ES-I3 (cell line): Measurements from ENCODE around the gene RNF115.
"Not testable (repeated sequence)": the region's sequence is repeated elsewhere in the genome, so short reads cannot be mapped to it uniquely, and the experiment has no call there.

ENCODE experiments used
- H3K36me3 ChIP-seq: 2 replicates; pipeline ENCODE4 v1.6.1; 2013; ENCODE audit warnings: mild to moderate bottlenecking, low read length, control low read depth, moderate library complexity; ENCODE audit not compliant: insufficient read depth
- H3K4me1 ChIP-seq: 2 replicates; pipeline ENCODE4 v1.6.1; 2013; ENCODE audit warnings: mild to moderate bottlenecking, control low read depth, low read length; ENCODE audit not compliant: insufficient read depth
- H3K9ac ChIP-seq: 2 replicates; pipeline ENCODE4 v1.6.1; 2013; ENCODE audit warnings: low read depth, mild to moderate bottlenecking, low read length, moderate library complexity
- H3K9me3 ChIP-seq: 2 replicates; pipeline ENCODE4 v1.6.1; 2013; ENCODE audit warnings: mild to moderate bottlenecking, low read length, moderate library complexity; ENCODE audit not compliant: control insufficient read depth, insufficient read depth

Gene RNF115

GRCh38 chr1:145757420-145757819 is 66.5 kb downstream of the RNF115 start:
- no peak overlapping the region for H3K9ac ChIP-seq
- H3K9me3 ChIP-seq = no peaks in the 10 kb centered on the region; the same call in 1 of the 2 replicates
- no peaks in the 10 kb centered on the region; the same call in 1 of the 2 replicates for H3K36me3 ChIP-seq
- no peaks in the 10 kb centered on the region for H3K4me1 ChIP-seq

GRCh38 chr1:145751491-145752037 is 72.3 kb downstream of the RNF115 start:
- H3K9me3 ChIP-seq = no peaks in the 10 kb centered on the region
- H3K36me3 ChIP-seq = peaks cover 6% of the 10 kb centered on the region; the same call in 1 of the 2 replicates
- H3K9ac ChIP-seq = no peak overlapping the region
- H3K4me1 ChIP-seq = no peaks in the 10 kb centered on the region

DNA sequence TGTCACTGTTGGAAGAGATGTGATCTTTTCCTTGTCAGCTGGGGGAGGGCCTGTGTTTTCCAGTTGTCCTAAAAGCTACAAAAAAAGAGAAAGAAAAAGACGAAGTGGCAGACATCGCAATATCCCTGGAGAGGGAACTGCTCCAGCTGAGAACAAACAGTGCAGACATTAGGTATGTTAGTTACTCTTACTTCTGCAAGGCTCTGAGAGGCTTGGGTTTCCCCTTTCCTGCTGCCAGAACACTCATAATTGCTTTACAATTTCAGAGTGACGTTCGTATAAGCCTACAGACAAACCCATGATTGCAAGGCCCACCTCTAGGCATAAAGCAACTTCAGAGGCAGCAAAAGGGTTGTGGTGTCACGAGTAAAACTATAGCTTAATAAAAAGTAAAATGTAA is 73.5 kb downstream of the RNF115 start:
- Histone ChIP-seq H3K9ac (no peak overlapping the region), H3K4me1 (no peaks in the 10 kb centered on the region), H3K9me3 (no peaks in the 10 kb centered on the region), H3K36me3 (peaks cover 6% of the 10 kb centered on the region; the same call in 1 of the 2 replicates)

DNA sequence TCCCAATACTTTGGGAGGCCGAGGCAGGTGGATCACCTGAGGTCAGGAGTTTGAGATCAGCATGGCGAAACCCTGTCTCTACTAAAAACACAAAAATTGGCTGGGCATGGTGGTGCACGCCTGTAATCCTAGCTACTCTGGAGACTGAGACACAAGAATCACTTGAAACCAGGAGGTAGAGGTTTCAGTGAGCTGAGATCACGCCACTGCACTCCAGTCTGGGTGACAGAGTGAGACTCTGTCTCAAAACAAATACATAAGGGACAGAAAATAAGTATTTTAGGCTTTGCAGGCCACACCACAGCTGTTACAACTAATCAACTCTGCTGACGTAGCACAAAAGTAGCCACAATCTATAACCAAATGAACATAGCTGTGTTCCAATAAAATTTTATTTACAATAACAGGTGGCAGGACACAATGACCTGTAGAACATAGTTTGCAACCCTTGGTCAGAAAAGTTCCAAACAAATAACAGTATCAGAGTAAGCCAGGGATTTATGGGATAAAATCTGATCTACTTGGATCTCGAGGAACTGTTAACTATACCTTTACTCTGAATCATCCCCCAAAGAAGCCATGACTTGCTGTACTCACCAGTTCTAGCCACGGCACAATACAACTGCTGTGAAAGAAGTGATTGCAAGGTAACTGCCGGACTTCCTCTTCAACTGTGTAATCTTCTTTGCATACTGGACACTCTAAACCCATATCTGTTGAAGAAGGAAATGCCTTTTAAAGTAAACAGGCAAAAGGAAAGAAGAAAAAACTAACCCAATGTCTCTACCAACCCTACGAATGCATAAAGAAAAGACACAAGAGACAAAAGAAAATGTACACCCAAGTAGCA is 76.3 kb downstream of the RNF115 start:
- no peaks in the 10 kb centered on the region for H3K4me1 ChIP-seq
- peaks cover 10% of the 10 kb centered on the region for H3K36me3 ChIP-seq
- no peaks in the 10 kb centered on the region for H3K9me3 ChIP-seq
- H3K9ac ChIP-seq = no peak overlapping the region

- no peak overlapping the region for H3K9ac ChIP-seq
- no peaks in the 10 kb centered on the region for H3K9me3 ChIP-seq
- peaks cover 4% of the 10 kb centered on the region; the same call in 1 of the 2 replicates for H3K36me3 ChIP-seq
Observed at GRCh38 chr1:145740269-145740668, 83.6 kb downstream of the RNF115 start.

DNA sequence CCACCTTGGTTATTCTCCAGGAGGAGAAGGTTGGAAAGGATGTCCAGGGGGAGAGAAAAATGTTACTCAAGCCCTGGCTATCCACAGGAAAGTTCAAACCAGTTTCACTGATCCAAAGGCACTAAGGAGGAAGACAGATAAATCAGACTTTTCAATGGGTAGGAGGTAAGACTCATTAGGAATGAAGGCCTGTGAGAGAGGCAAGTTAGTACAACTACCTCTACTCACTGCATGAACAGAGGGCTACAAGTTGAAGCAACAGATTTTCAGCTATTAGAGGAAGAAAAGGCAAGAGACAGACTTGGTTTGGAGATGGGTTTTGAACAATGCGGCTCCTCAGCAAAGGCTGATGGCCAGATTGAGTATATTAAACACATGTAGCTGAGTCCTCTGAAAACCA is 87.7 kb downstream of the RNF115 start:
- Histone ChIP-seq H3K9ac (no peak overlapping the region), H3K9me3 (no peaks in the 10 kb centered on the region), H3K36me3 (no peaks in the 10 kb centered on the region), H3K4me1 (peaks cover 9% of the 10 kb centered on the region; the same call in 1 of the 2 replicates)

More at GRCh38 chr1:145740269-145740668, 83.6 kb downstream of the RNF115 start:
- H3K4me1 ChIP-seq = no peaks in the 10 kb centered on the region

GRCh38 chr1:145730900-145731299 is 93.0 kb downstream of the RNF115 start:
- Histone ChIP-seq H3K4me1 (peaks cover 21% of the 10 kb centered on the region), H3K9me3 (no peaks in the 10 kb centered on the region), H3K9ac (no peak overlapping the region), H3K36me3 (no peaks in the 10 kb centered on the region)

DNA sequence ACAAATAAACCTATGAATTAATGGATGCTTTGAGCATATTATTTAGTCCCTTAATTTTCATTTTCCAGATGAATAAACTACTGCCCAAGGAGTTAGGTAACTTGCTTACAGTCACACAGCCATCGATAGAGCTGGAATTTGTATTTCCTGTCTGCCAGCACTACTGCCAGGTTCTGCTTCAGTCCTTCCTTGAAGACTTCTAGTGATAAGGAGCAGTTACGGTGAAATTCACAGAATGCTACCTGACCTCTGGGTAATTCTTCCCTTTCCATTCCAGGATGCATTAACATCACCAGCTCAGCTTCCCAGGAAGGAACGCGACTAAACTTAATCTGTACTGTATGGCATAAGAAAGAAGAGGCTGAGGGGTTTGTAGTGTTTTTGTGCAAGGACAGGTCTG is 93.4 kb downstream of the RNF115 start:
- peaks cover 21% of the 10 kb centered on the region for H3K4me1 ChIP-seq
- no peak overlapping the region for H3K9ac ChIP-seq
- H3K9me3 ChIP-seq = no peaks in the 10 kb centered on the region
- no peaks in the 10 kb centered on the region for H3K36me3 ChIP-seq

DNA sequence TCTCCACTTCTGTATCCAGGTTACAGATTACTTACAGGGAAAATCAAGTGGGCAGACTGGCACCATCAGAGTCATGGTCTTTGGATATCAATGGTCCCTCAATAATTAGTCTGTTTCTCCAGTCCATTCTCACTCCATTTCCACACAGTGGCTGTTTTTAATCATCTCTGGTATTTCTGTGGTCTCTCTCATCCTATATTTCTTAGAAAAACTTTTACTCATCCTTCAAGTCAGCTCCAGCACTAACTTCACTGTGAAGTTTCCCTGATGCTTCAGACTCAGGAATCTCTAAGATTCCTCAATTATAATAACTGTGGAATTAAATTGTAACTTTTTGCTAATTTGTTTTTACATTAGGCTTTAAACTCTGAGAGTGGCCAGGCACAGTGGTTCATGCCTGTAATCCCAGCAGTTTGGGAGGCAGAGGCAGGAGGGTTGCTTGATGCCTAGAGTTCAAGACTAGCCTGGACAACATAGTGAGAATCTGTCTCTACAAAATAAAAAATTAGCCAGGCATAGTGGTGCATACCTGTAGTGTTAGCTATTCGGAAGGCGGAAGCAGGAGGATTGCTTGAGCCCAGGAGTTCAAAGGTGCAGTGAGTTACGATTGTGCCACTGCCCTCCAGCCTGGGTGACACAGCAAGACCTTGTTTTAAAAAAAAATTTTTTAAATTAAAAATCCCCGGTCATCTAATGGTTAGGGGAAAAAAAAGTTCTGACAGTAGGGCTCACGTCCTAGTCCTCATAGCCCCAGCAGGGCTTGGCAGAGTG is 94.0 kb downstream of the RNF115 start:
- Histone ChIP-seq H3K9ac (no peak overlapping the region), H3K4me1 (peaks cover 21% of the 10 kb centered on the region), H3K36me3 (no peaks in the 10 kb centered on the region), H3K9me3 (no peaks in the 10 kb centered on the region)

DNA sequence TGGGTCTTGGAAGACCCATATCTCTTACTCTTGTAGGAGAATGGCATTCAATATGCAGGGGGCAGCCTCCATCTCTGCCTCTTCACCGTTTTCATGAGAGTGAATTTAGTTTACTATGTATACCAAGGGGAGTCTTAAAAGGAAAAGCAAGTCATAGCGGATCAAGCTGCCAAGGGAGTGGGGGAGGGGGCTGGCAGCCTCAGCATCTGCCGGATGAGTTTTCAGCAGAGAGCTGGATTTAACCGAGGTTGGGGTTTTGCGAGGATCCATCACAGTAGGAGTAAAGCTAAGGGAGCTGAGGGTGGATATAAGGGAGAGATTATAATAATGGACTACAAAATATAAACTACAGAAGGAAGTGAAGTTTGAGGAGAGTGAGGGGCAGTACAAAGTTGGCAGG is 94.7 kb downstream of the RNF115 start:
- Histone ChIP-seq H3K4me1 (peaks cover 19% of the 10 kb centered on the region), H3K9me3 (no peaks in the 10 kb centered on the region), H3K9ac (no peak overlapping the region), H3K36me3 (no peaks in the 10 kb centered on the region)

DNA sequence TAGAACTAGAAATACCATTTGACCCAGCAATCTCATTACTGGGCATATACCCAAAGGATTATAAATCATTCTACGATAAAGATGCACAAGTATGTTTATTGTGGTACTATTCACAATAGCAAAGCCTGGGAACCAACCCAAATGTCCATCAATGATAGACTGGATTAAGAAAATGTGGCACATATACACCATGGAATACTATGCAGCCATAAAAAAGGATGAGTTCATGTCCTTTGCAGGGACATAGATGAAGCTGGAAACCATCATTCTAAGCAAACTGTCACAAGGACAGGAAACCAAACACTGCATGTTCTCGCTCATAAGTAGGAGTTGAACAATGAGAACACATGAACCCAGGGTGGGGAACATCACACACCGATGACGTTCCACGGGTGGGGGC is 97.7 kb downstream of the RNF115 start:
- not testable (repeated sequence) for H3K9me3 ChIP-seq, H3K9ac ChIP-seq, H3K36me3 ChIP-seq
- H3K4me1 ChIP-seq = peaks cover 12% of the 10 kb centered on the region

DNA sequence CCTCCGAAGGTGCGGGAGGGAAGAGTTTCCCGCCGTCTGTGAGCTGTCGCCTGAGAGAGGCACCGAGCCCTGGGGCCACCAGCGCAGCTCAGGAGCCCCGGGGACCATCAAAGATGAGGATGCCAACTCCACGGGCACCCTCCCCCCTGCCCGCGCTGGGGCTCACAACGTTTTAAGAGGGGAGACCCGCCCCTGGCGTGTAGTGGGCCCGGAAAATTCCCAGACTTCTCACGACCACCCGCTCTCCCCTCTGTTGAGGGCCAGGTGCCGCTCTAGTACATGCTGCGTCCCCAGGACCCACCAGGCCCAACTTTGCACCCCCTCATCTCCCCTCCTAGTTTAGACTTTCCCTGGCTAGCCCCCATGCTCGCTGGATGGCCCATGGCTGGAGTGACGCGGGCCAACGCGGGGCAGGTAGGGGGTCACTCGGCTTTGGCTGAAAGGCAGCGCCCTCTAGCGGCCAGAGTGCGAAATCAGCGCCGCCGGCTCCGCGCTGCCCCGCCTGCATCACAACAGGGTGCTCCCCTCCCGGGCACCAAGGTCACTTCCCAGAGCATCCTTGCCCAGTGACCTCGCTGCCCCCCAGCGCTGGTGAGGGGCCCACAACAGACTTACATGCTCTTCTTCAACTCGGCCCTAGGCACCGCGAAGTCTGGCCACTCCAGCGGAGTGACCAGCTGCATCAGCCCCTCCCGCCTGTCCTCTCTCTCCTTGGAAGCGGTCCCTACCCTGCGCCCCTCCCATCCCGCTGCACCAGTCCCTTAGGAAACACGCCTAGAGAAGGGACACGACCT is 102.8 kb downstream of the RNF115 start:
- no peaks in the 10 kb centered on the region for H3K9me3 ChIP-seq
- peaks cover 6% of the 10 kb centered on the region; the same call in 1 of the 2 replicates for H3K4me1 ChIP-seq
- H3K36me3 ChIP-seq = no peaks in the 10 kb centered on the region
- peak overlapping the region; percentile 37; the same call in 1 of the 2 replicates for H3K9ac ChIP-seq

GRCh38 chr1:145720556-145720877 is 103.4 kb downstream of the RNF115 start:
- Histone ChIP-seq H3K9ac (peak overlapping the region; percentile 37; the same call in 1 of the 2 replicates), H3K4me1 (peaks cover 6% of the 10 kb centered on the region; the same call in 1 of the 2 replicates)

More at GRCh38 chr1:145720556-145720877, 103.4 kb downstream of the RNF115 start:
- Histone ChIP-seq H3K36me3 (no peaks in the 10 kb centered on the region), H3K9me3 (no peaks in the 10 kb centered on the region)
